HL-60 (cell line): ENCODE data around the gene ANAPC4.

Experiments
- GABPA ChIP-seq: IDR thresholded peaks from 2 replicates; pipeline ENCODE4 v1.6.1; 2012; ENCODE audit warnings: low read depth
- REST ChIP-seq: IDR thresholded peaks from 2 replicates; pipeline ENCODE4 v1.6.1; 2012; ENCODE audit warnings: low read depth; ENCODE audit not compliant: insufficient replicate concordance
- SPI1 ChIP-seq: IDR thresholded peaks from 2 replicates; pipeline ENCODE4 v1.6.1; 2012; ENCODE audit warnings: low read depth, mild to moderate bottlenecking, borderline replicate concordance
- TF ChIP-seq, protein P1 (sequence below): IDR thresholded peaks from one replicate; pipeline ENCODE4 v1.5.1; 2011; ENCODE audit warnings: low read length, control low read depth, inconsistent platforms; ENCODE audit not compliant: insufficient read depth

GRCh38 chr4:25403699-25404098 lies 26.6 kb downstream of the ANAPC4 start:
- TF ChIP-seq, protein P1, sequence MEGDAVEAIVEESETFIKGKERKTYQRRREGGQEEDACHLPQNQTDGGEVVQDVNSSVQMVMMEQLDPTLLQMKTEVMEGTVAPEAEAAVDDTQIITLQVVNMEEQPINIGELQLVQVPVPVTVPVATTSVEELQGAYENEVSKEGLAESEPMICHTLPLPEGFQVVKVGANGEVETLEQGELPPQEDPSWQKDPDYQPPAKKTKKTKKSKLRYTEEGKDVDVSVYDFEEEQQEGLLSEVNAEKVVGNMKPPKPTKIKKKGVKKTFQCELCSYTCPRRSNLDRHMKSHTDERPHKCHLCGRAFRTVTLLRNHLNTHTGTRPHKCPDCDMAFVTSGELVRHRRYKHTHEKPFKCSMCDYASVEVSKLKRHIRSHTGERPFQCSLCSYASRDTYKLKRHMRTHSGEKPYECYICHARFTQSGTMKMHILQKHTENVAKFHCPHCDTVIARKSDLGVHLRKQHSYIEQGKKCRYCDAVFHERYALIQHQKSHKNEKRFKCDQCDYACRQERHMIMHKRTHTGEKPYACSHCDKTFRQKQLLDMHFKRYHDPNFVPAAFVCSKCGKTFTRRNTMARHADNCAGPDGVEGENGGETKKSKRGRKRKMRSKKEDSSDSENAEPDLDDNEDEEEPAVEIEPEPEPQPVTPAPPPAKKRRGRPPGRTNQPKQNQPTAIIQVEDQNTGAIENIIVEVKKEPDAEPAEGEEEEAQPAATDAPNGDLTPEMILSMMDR = no peak
- TF ChIP-seq REST = no peak
- no peak for TF ChIP-seq SPI1
- no peak for TF ChIP-seq GABPA
